Mucosa of descending colon (tissue), 3 donors: ENCODE data around the gene ANKRD61. TPM values are rescaled to one million over a fixed set of nuclear protein-coding genes. Genes with fewer than 3 reads are reported as not detected.
"Not testable (repeated sequence)": the region's sequence is repeated elsewhere in the genome, so short reads cannot be mapped to it uniquely, and the experiment has no call there.

ENCODE experiments used
- ATAC-seq: fragments of 200-7000 bp; cut with Tn5 transposase; one replicate; pipeline ENCODE4 v1.9.1; 2020; ENCODE audit warnings: mild to moderate bottlenecking, moderate library complexity
- DNase-seq, 3 donors: peaks; one replicate each; pipeline ENCODE4 v3.0.0-alpha.2; 2020
- H3K36me3 ChIP-seq: fragments of 200-600 bp; one replicate; pipeline ENCODE4 v1.8.0; 2021; ENCODE audit warnings: low read depth, mild to moderate bottlenecking
- H3K4me1 ChIP-seq: fragments of 200-600 bp; one replicate; pipeline ENCODE4 v1.8.0; 2021; ENCODE audit warnings: low read depth, mild to moderate bottlenecking
- H3K4me3 ChIP-seq: fragments of 200-600 bp; one replicate; pipeline ENCODE4 v1.8.0; 2021; ENCODE audit warnings: mild to moderate bottlenecking
- H3K9me3 ChIP-seq: fragments of 200-600 bp; one replicate; pipeline ENCODE4 v1.8.0; 2021; ENCODE audit warnings: mild to moderate bottlenecking
- CTCF ChIP-seq: fragments of 200-600 bp; IDR thresholded peaks from one replicate; pipeline ENCODE4 v1.8.0; 2022; ENCODE audit warnings: antibody characterized with exemption, mild to moderate bottlenecking
- intact Hi-C, 2 donors: fragments of 100-400 bp; cut with DNase I in 1 of 2; cut with micrococcal nuclease in 1 of 2; formaldehyde crosslinking; loops; one replicate each; pipeline versions ENCODE4 v1.11.0 to v1.11.1; 2022; cut with DNase I, micrococcal nuclease
- total RNA-seq, 3 donors: library from RNA; stranded (reverse); fragmentation: NEBNext Ultra II Directional in 2 of 3; extraction: Animal tissue kit (Norgen Biotek cat#: 25700) in 2 of 3; gene quantifications; one replicate each; pipeline versions ENCODE4 v1.2.1 to v1.2.4, GENCODE V29; 2021 to 2023
- donor health status: DM: no; HTN: no; CAD: no; lungs with moderate emphysema.
- donor health status: DM: no; HTN: no; CAD: no.
- donor health status: DM: no; HTN: yes; CAD: no.

Gene ANKRD61
- total RNA-seq, 3 donors from 2014 or later, result not detected

DNA sequence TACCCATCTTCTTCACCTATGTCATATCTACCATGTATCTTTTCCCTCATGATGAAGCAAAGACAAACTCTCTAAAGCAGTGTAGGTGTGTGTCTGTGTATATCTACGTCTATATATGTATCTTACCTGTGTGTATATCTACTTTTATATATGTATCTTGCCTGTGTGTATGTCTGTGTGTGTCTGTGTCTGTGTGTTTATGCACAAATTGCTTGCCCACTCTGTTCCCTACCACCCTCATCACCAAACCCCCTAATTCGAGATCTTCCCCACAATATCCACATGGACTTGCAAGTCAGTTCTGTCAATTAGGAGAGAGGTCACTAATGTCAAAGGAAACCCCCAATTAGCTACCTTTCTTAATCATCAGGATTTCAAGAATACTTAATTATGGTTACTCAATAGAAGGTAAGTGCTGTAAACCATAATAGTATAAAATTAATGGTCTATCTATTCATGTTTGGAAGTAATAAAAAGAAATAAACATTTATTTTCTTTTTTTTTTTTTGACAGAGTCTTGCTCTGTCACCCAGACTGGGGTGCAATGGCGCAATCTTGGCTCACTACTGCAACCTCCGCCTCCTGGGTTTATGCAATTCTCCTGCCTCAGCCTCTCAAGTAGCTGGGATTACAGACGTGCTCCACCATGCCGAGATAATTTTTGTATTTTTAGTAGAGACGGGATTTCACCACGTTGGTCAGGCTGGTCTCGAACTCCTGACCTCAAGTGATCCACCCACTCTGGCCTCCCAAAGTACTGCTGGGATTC, 43.6 kb downstream of the ANKRD61 start:
- TF ChIP-seq CTCF, result no peak
- Histone ChIP-seq H3K36me3 (no peaks in the 10 kb centered on the region), H3K4me1 (no peaks in the 10 kb centered on the region), H3K9me3 (no peaks in the 10 kb centered on the region), H3K4me3 (no peak overlapping the region)
- ATAC-seq (no peak), DNase-seq (no peak)
- intact Hi-C loops, result no loop called here

- intact Hi-C loops, result no loop called here
- DNase-seq (no peak), ATAC-seq (no peak)
- no peaks in the 10 kb centered on the region for H3K9me3 ChIP-seq
- no peaks in the 10 kb centered on the region for H3K36me3 ChIP-seq
- H3K4me1 ChIP-seq, result no peaks in the 10 kb centered on the region
- no peak overlapping the region for H3K4me3 ChIP-seq
- no peak for TF ChIP-seq CTCF
These were observed 47.4 kb downstream of the ANKRD61 start for GRCh38 chr7:6078548-6078947.

GRCh38 chr7:6083047-6083446, 51.9 kb downstream of the ANKRD61 start:
- intact Hi-C loops, ATAC-seq, DNase-seq: not testable (repeated sequence)

More at GRCh38 chr7:6083047-6083446, 51.9 kb downstream of the ANKRD61 start:
- H3K9me3 ChIP-seq, H3K4me1 ChIP-seq, H3K4me3 ChIP-seq, H3K36me3 ChIP-seq: not testable (repeated sequence)

Other genes starting within 250 kb of the ANKRD61 start
- 10 to 100 TPM; 17.4 to 39.7 (median 19.6) TPM for gene RNF216, start 249.7 kb upstream of the ANKRD61 start, total RNA-seq
- gene OCM, start 150.6 kb upstream of the ANKRD61 start, total RNA-seq, result under 1 TPM in 1 of 3 donors, not detected in 2; 0.44 TPM
- 10 to 100 TPM; 49.3 to 72.8 (median 51.3) TPM for gene CCZ1, start 132.6 kb upstream of the ANKRD61 start, total RNA-seq
- not detected for gene RSPH10B, start 60.7 kb upstream of the ANKRD61 start, total RNA-seq
- 10 to 100 TPM in 2 of 3 donors, 1 to 10 TPM in 1; 9.8 to 12.4 (median 12.1) TPM for gene PMS2, start 22.3 kb upstream of the ANKRD61 start, total RNA-seq
- 10 to 100 TPM; 29.4 to 47.3 (median 36.7) TPM for gene AIMP2, start 22.1 kb upstream of the ANKRD61 start, total RNA-seq
- 10 to 100 TPM; 62.8 to 99.2 (median 95.5) TPM for gene EIF2AK1, start 27.8 kb downstream of the ANKRD61 start, total RNA-seq
- 10 to 100 TPM; 11.0 to 13.1 (median 12.9) TPM for gene USP42, start 73.6 kb downstream of the ANKRD61 start, total RNA-seq
- gene CYTH3, start 241.2 kb downstream of the ANKRD61 start, total RNA-seq, result 10 to 100 TPM; 10.4 to 23.2 (median 11.9) TPM